MCF 10A (cell line): ENCODE data around the gene PARD3. TPM values are rescaled to one million over a fixed set of nuclear protein-coding genes. Genes with fewer than 3 reads are reported as not detected.

Source experiments
- BruUV-seq: library from RNA; stranded (reverse); fragments of 400-500 nt; replicated peaks from 2 replicates; lab custom pipeline; 2021; lab: Mats Ljungman, UMichigan
- CTCF ChIA-PET: fragments of 300-600 bp; sonication (Branson Sonifier 250); formaldehyde crosslinking; extraction: SDS; loops from one replicate; lab custom pipeline; 2021; ENCODE audit warnings: antibody characterized with exemption, inconsistent platforms; lab: Yijun Ruan, JAX
- POLR2A ChIA-PET: fragments of 300-600, 350-650 bp; sonication (Branson Sonifier 250); formaldehyde crosslinking; extraction: SDS; loops from one replicate; lab custom pipeline; 2020; ENCODE audit warnings: antibody characterized with exemption, inconsistent platforms; lab: Yijun Ruan, JAX
- DNase-seq: peaks from one replicate; pipeline ENCODE4 v3.0.0-alpha.2; 2018; ENCODE audit not compliant: unreplicated experiment
- H3K27ac Mint-ChIP-seq: one replicate; pipeline ENCODE4 v1.8.0; 2022; ENCODE audit warnings: mild to moderate bottlenecking, low read depth, mixed read lengths; ENCODE audit not compliant: unreplicated experiment
- H3K27me3 Mint-ChIP-seq: one replicate; pipeline ENCODE4 v1.8.0; 2022; ENCODE audit warnings: mixed read lengths; ENCODE audit not compliant: insufficient read depth, unreplicated experiment
- H3K36me3 Mint-ChIP-seq: one replicate; pipeline ENCODE4 v1.8.0; 2022; ENCODE audit warnings: mild to moderate bottlenecking, moderate library complexity, mixed read lengths; ENCODE audit not compliant: insufficient read depth, unreplicated experiment
- H3K4me1 Mint-ChIP-seq: one replicate; pipeline ENCODE4 v1.8.0; 2022; ENCODE audit warnings: mixed read lengths; ENCODE audit not compliant: insufficient read depth, unreplicated experiment
- H3K4me3 Mint-ChIP-seq: one replicate; pipeline ENCODE4 v1.8.0; 2022; ENCODE audit warnings: mild to moderate bottlenecking, moderate library complexity, mixed read lengths; ENCODE audit not compliant: unreplicated experiment
- H3K9me3 Mint-ChIP-seq: one replicate; pipeline ENCODE4 v1.8.0; 2022; ENCODE audit warnings: mixed read lengths; ENCODE audit not compliant: unreplicated experiment
- CTCF ChIP-seq: fragments of 200-600 bp; IDR thresholded peaks from one replicate; pipeline ENCODE4 v1.8.0; 2022; ENCODE audit warnings: antibody characterized with exemption, mild to moderate bottlenecking; ENCODE audit not compliant: unreplicated experiment
- intact Hi-C: fragments of 100-400 bp; cut with micrococcal nuclease; formaldehyde crosslinking; loops from 2 replicates; pipeline ENCODE4 v1.14.1; 2022
- total RNA-seq: library from RNA; stranded (reverse); gene quantifications from 2 replicates; pipeline ENCODE4 v1.2.3, GENCODE V29; 2022

PARD3 gene
- total RNA-seq, 1 experiment from 2014 or later: 70.0 TPM

GRCh38 chr10:34351161-34351560, 463.9 kb downstream of the PARD3 start:
- no peak for TF ChIP-seq CTCF
- intact Hi-C loops: no loop called here
- no peaks in the 10 kb centered on the region for H3K9me3 Mint-ChIP-seq
- POLR2A ChIA-PET: no interaction called here
- peaks cover 53% of the 10 kb centered on the region for H3K36me3 Mint-ChIP-seq
- CTCF ChIA-PET: no interaction called here
- no TSS peak for BruUV-seq
- DNase-seq: peak; percentile 21
- H3K4me1 Mint-ChIP-seq: no peaks in the 10 kb centered on the region
- no peak overlapping the region for H3K4me3 Mint-ChIP-seq
- no peak overlapping the region for H3K27ac Mint-ChIP-seq
- H3K27me3 Mint-ChIP-seq: no peaks in the 10 kb centered on the region

DNA sequence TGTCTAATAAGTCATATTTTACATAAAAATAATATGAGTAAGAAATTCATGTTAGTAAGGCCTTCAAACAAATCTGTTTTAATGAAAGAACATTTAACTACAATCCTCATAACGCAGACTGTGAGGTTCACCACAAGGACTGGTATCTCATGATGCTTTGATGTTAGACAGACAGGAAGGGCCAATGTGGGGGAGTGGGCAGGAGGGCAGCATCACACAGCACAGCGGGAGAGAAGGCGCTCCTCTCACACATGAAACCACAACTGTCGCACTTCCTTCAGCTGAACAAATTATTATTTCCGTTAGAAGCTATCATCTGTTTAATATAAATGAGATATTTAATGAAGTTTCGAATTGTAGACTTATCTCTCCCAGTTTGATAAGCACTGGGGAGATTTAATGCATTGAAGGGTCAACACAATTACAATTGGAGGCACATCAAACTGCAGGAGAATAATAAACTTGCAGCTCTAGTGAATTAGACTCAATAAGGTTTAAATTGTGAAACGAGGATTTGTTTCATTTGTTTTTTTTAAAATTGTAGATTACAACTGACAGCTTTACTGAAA, 466.1 kb downstream of the PARD3 start:
- Mint-ChIP-seq H3K4me1 (no peaks in the 10 kb centered on the region), H3K27ac (no peak overlapping the region), H3K4me3 (no peak overlapping the region), H3K36me3 (peaks cover 57% of the 10 kb centered on the region), H3K9me3 (no peaks in the 10 kb centered on the region), H3K27me3 (no peaks in the 10 kb centered on the region)
- CTCF ChIA-PET: no interaction called here
- no peak for TF ChIP-seq CTCF
- POLR2A ChIA-PET: interaction anchor here (0.9 to 1.3 kb wide), 2 partner anchors 10 to 15 kb away, joined by 3 to 5 read pairs; no protein-coding TSS in a partner anchor
- no peak for DNase-seq
- BruUV-seq: no TSS peak
- intact Hi-C loops: no loop called here

DNA sequence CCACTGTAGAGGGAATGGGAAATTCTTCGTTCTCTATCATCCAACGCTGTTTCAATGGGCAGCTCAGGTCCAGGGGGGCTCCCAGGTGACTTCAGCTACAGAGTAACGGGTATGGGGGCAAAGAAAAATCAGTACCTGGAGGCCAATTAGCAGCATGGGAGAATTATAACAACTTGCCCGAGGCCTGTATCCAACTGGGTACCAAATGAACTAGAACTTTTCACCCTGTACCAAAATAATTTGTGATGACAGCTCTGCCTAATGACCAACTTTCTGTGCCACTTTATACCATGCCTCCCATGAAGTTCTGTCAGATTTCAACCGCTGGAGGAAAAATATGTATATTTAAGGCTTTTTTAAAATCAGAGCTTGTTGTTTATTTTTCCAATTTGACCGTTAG, 467.1 kb downstream of the PARD3 start:
- Mint-ChIP-seq H3K4me1 (no peaks in the 10 kb centered on the region), H3K9me3 (no peaks in the 10 kb centered on the region), H3K36me3 (peaks cover 54% of the 10 kb centered on the region), H3K27me3 (no peaks in the 10 kb centered on the region), H3K4me3 (no peak overlapping the region), H3K27ac (no peak overlapping the region)
- ChIA-PET CTCF (interaction anchor here (1.0 kb wide), 1 partner anchor 290 kb away, joined by 3 read pairs; no protein-coding TSS in a partner anchor), POLR2A (interaction anchor here (1.3 kb wide), 1 partner anchor 16 kb away, joined by 5 read pairs; no protein-coding TSS in a partner anchor)
- no TSS peak for BruUV-seq
- no peak for TF ChIP-seq CTCF
- DNase-seq: no peak
- intact Hi-C loops: no loop called here

DNA sequence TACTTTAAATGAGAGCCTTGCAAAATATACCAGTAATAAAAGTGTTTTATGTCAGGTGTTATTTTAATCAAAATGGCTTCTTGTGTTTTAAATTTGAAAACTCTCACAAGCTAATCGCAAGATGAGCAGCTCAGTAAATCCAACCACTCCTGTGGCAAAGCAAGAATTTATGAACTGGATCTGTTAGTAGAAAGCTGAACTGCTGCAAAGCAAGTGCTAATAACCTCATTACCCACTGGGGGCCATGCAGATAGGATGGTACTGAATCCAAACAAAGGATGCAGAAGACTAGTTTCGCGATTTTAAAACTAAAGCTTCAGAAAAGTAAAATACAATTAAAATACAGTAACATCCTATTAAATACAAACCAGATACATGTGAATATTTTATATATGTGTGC, 468.0 kb downstream of the PARD3 start:
- H3K4me3 Mint-ChIP-seq: no peak overlapping the region
- H3K27me3 Mint-ChIP-seq: no peaks in the 10 kb centered on the region
- intact Hi-C loops: no loop called here
- ChIA-PET CTCF (interaction anchor here (0.6 kb wide), 1 partner anchor 122 kb away, joined by 4 read pairs; no protein-coding TSS in a partner anchor), POLR2A (no interaction called here)
- H3K36me3 Mint-ChIP-seq: peaks cover 52% of the 10 kb centered on the region
- DNase-seq: no peak
- H3K27ac Mint-ChIP-seq: no peak overlapping the region
- H3K9me3 Mint-ChIP-seq: no peaks in the 10 kb centered on the region
- BruUV-seq: no TSS peak
- H3K4me1 Mint-ChIP-seq: no peaks in the 10 kb centered on the region
- no peak for TF ChIP-seq CTCF
